ENCODE results near the gene SDF2.
"Not testable (repeated sequence)": the region's sequence is repeated elsewhere in the genome, so short reads cannot be mapped to it uniquely, and the experiment has no call there.

SDF2 gene

GRCh38 chr17:28626818-28627217 is 34.9 kb downstream of the SDF2 start:
- DNase-seq (ENCODE audit: low read depth), result no peak

DNA sequence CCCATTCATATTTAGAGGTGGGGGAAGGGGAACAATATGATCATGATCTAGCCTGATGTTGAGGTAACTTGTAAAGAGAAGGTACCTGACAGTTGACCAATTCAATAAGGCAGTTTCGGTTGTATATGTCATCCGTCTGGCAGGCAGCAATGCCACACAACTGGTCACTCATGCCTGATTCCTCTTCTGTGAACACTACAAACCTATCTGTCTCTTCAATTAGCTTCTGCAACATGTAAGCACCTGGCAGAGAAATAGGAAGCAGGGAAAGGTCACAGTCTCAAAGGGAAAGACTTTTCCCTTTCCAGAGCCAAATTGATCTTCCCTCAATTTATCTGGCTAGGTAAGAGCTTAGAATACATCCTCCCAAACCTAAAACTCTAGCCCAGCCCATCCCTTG is 37.6 kb downstream of the SDF2 start:
- no peak for DNase-seq (ENCODE audit: low read depth)

GRCh38 chr17:28623696-28624095 is 38.0 kb downstream of the SDF2 start:
- no peak for DNase-seq (ENCODE audit: low read depth)

DNA sequence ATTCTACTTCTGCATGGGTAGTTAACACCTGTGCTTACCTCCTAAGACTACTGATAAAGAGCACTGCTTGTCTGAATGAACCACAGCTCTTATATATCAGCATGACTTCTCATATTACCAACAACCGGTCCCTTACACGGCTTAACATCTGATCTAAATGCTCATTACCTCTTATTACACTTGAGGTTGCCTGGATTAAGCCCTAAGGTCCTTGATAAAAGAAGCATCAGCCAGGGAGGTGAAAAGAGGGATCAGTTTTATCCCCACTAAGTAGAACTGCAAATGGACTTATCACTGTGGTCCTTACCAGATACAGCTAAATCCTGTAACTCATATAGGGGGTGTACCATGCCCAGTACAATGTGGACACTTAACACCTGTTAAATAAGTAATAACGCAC is 39.5 kb downstream of the SDF2 start:
- DNase-seq (ENCODE audit: low read depth), result no peak

GRCh38 chr17:28620010-28620409 is 41.7 kb downstream of the SDF2 start:
- DNase-seq (ENCODE audit: low read depth), result no peak

GRCh38 chr17:28618464-28618863 is 43.2 kb downstream of the SDF2 start:
- no peak for DNase-seq (ENCODE audit: low read depth)

- no peak for DNase-seq (ENCODE audit: low read depth)
Measured at GRCh38 chr17:28616281-28616680, 45.4 kb downstream of the SDF2 start.

DNA sequence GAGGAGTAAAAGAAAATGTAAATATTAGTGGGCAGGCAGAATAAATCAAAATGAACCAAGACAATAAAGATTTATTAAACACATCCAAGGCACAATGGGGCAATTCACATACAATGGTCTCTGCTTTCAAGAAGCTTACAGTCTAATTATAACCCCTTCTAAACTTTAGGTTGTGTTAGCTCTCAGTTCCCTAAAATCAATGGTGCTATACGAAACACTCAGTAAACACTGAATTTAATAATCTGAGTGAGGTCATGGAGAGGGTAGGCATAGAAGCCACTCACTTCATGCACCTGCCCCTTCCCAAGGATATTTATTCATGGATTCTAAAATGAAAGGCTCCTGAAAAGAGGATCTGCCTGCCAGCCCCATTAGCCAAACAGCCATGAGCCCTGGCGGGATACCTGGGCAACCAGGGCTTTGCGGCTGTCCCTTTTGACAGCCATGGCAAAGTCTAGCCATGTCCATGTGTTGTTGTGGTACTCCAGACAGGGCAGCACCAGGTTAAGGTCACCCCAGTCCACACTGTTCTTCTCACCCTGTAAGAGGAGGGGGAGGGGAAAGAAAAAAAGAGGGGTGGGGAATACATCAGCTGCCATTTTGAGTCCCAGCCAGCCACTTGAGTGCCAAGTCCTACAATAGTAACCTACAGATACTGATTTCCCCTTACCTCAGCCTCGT is 46.3 kb downstream of the SDF2 start:
- no peak for DNase-seq (ENCODE audit: low read depth)

DNA sequence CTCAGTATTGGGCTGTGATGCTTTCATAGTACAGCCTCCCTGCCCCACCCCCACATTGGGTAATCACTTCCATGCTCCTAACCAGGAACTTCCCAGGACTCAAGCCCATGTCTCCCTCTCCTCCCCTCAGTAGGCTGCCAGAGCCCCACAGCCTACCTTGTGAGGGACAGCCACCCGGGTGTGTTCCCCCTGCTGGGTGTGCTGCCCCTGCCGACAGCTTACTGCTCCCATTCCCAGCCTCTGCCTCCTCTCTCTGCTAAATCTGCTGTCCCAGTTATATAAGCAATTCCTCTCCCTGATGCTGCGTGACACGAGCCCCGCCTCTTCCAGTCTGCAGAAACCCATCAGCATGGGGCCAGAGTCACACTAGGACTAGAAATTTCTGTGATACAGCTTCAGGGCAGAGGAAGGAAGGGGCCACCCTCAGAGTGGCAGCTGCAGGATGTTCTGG is 47.8 kb downstream of the SDF2 start, which contains the start of gene RSKR:
TSS of gene RSKR (minus strand) at position 255 of the 451 bp plus-strand sequence. CDS start at position 231, 24 bp downstream.
- peak; percentile 15 for DNase-seq (ENCODE audit: low read depth)

- DNase-seq (ENCODE audit: low read depth), result no peak
Measured at GRCh38 chr17:28612936-28613872, 48.5 kb downstream of the SDF2 start.

DNA sequence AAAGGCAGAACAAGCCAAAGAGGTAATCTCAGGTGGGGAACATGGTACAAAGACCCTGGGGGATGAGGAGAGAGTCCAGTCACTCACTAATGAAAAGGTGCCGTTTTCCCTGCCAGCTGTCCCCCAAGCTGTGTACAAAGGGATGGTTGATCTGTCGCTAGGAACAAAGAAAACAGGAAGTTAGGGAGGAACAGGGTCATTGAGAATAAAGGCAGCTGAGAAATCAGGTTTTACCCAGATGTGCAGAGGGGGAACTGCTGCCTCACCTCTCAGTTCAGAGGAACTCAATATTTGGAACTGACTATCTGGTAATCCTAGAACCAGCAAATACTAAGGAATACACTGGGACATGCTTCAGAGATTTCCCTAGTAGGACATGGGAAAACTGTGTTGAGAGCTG is 49.2 kb downstream of the SDF2 start:
- DNase-seq (ENCODE audit: low read depth), result no peak

DNA sequence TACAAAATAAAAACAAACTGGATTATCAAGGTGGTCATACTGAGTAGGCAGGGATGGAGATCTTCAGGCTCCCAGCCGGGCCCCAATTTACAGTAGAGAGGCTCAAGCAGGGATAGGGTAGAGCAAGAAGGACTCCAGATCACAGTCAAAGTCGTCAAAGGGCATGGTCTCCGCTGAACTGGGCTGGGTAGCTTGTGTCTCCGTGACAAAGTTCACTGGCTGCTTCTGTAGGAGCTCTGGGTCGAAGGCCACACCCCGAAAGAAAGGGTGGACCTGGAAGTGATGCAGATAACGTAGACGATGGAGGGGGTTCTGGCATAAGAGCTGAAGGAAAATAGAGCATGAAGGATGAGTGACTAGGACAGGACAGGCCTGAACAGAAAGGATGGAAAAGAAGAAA is 51.3 kb downstream of the SDF2 start:
- DNase-seq (ENCODE audit: low read depth), result no peak

DNA sequence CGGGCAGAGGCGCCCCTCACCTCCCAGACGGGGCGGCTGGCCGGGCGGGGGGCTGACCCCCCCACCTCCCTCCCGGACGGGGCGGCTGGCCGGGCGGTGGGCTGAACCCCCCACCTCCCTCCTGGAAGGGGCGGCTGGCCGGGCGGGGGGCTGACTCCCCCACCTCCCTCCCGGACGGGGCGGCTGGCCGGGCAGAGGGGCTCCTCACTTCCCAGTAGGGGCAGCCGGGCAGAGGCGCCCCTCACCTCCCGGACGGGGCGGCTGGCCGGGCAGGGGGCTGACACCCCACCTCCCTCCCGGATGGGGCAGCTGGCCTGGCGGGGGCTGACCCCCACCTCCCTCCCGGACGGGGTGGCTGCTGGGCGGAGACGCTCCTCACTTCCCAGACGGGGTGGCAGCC is 57.7 kb downstream of the SDF2 start:
- not testable (repeated sequence) for DNase-seq (ENCODE audit: low read depth)

DNA sequence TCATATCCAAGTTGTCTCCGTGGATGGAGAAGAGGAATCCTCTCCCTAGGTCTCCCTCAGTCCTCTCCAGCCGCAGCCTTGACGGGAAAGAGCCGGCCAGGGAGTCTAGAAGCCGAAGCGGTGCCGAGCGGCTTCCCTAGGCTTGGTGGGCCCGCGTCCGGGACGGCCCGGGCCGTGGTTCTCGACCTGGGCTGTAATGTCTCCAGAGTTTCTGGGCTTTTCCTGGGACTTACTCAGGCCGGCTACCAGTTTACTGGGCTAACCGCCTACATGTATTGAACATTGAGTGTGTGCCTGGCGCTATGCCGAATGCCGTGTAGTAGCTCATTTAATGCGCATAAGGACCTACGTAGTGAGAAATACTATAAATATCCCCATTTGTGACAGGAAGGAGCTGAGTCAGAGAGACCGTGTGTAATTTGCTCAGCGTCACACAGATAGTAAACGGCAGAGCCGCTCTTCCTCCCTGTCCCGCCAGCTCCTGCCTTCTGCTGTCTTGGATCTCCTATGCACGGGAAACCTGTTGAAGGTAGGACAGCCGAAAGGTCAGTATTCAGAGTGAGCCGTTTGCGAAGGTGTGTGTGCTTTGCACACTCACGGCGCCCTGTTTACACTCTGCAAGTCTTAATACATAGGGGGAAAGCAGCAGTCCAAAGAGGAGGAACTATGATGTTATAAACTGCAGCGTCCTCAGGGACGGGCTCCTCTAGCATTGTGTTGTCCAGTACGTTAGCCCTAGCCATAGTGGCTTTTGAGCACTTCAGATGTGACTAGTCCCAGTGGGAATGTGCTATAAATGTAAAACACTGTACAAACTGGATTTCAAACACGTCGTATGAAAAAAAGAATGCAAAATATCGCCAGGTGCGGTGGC is 62.2 kb downstream of the SDF2 start:
- peak; percentile 83 for DNase-seq (ENCODE audit: low read depth)

DNA sequence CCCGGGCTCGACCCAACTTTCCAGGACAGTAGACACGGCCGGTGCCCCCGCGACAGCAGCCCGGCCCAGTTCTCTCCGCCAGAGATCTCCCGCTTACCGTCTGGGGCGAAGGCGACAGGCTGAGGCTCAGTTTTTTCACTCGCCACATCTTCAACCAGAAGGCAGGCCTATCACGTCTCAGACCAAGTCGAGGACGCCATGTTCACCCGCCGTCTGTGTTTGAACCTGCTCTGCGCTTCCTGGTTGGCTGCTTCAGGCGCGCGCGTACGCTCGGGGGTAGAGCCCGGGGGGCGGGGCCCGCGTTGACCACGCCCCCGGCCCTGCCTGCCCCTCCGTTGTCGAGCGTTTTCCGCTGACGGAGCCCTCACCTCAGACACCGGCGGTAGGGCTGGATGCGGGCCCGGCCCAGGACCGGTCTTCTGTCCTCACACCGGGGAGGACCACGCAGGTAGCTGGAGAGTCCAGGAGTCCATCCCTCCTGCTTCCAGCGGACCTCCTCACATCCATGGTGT is 62.9 kb downstream of the SDF2 start, which contains the start of gene SPAG5:
TSS of gene SPAG5 (minus strand) at position 227 of the 512 bp plus-strand sequence. CDS start at position 148, 79 bp downstream.
- DNase-seq (ENCODE audit: low read depth), result peak; percentile 88

DNA sequence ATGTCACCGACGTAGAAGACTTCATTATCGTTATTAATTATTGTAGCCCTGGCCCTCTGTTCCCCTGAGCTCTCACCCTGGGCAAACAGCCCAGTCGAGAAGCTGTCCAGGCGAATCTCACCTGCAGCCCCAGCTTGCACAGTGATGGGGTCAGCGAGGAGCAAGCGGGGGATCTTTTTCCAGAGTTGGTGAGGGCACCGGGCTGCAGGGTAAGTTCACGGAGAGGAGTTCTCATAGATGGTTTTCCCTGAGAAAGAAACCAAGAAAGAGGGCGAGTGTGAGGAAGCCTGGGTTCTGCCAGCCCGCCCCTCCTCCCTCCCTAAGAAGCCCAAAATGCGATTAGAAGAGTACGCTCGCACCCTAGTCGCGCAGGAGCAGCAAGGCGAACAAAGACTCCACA is 63.3 kb downstream of the SDF2 start:
- no peak for DNase-seq (ENCODE audit: low read depth)

Data from fibroblast of gingiva (primary cell).